GM03348 (cell line): ENCODE results near the gene SLC1A2.

Experiments
- DNase-seq: peaks from one replicate; pipeline ENCODE4 v3.0.0; 2012; ENCODE audit warnings: low spot score

Gene SLC1A2

DNA sequence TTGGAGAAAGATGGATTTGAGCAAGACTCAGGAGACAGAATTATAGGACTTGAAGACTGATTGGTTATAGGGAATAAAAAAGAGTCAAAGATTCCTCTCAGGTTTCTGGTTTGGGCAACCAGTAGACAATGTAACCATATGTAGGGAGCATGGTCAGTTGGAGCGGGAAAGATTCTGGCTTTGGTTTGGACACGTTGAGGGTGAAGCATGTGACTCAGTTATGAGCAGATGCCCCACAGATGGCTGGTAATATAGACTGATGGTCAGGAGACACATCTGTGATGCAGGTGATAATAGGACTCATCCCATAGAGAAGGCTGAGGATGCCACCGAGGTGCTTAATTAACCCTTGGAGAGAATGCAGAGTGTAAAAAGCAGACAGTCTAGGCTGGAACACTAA, 148.3 kb downstream of the SLC1A2 start:
- no peak for DNase-seq

DNA sequence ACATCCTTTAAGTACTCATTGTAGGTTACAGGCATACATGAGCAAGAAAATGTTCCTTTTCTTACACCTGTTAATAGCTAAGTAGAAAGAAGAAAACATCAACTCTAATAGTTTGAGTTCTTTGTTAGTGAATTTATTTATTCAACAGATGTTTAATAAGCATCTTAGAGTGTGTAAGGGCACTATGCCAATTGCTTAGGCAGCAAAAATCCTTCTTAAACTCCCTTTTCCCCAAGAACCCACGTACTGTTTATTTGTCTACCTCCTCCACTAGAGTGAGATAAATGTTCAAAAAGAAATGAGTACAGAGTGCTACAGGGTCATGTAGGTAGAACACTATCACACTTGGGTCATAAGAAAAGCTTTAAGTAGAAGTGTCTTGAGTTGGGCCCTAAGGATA, 149.0 kb downstream of the SLC1A2 start:
- no peak for DNase-seq

DNA sequence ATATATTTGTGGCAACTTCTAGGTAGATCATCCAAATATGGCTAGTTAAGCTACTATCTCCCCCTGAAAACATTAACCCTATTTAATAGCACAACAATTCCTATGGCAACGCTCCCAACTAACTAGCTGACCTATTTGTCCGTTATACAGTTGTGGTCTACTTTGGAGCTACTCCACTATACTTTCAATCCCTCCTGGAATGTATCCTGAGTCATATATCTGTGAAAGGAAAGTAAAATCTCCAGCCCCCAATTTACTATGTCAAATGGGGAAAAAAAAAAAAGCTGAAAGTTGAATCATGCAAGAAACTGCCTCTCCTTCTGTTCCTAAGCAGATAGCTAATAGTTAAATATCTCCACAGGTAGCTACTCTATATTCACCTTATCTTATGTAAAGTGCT, 151.9 kb downstream of the SLC1A2 start:
- DNase-seq, result peak; percentile 46

DNA sequence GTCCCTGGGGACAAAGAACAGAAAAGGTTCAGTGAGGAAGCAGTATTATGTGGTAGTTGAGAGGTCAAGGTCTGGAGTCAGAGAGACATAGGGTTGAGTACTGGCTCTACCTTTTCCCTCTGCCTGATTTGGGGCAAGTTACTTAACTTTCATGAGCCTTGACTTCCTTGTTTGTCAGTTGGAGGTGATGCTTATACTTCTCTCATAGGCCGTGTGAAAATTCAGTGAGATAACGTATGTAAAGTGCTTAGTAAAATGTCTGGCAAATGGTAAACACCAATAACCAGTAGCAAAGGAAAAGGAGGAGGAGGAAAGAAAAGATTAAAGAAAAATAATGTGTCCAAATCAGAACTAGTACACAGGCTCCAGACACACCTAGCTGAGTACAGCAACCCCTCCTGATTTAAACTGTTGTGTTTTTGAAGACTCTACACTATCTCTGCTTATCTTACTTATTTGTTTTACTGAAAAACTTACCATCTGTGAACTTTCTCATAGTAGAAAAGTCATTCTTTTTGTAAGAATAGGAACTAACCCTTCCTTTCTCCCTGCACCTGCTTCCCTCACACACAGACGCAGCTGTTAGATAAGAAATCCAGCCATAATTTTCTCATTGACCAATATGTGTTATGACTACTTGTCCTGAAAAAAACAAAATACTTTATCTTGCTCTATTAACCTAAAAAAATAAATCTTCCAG, 153.5 kb downstream of the SLC1A2 start:
- no peak for DNase-seq

DNA sequence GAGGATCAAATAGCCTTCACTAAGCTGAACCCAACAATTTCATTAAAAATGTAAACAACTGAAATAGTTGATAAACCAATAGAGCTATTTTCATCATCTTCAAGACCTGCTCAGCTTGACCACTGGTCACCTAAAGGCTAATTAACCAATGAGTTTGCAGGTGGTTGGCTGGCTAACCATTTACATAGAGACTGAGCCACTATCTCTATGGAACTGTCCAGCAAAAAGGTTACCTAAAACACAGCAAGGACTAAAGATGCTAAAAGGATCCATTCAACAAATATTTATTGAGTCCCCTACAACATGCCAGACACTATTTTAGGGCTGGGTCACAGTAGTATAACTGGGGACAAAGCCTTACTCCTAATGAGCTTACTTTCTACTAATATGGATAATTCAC, 156.6 kb downstream of the SLC1A2 start:
- DNase-seq, result no peak

DNA sequence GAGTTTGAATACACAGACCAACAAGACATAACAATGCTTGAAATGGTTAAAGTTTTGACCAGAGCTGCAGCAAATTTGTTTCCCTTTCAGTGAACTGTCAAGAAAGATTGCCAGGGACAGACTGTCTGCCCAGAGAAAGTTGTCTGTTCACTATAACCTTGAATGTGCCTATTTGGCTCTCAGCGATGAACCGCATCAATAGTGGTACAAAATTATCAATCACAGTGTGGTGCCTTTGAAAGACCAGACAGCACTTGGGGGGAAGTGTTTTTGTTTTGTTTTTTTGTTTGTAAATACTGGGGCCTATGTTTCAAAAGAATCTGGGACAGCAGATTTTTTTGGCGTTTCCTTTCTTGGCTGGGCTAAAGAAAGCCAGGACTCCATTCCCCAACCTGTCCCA, 157.3 kb downstream of the SLC1A2 start:
- DNase-seq, result no peak

DNA sequence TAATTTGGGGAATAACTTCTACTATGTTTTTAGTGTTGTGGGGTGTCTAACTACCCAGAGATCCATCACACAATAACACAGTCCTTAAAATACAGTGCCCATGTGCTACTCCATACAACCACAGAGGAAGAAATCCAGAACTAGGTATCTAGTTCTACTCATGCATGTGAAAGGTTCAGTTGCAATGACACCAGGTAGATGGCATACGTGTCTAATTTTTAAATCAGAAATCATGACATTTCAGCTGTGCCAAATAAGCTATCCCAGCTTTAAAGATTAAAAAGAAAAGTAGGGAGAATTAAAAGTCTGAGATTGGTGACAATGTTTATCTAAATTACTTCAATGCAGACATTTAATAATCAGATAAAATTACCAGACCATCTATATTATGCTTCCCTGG, 158.2 kb downstream of the SLC1A2 start:
- no peak for DNase-seq

DNA sequence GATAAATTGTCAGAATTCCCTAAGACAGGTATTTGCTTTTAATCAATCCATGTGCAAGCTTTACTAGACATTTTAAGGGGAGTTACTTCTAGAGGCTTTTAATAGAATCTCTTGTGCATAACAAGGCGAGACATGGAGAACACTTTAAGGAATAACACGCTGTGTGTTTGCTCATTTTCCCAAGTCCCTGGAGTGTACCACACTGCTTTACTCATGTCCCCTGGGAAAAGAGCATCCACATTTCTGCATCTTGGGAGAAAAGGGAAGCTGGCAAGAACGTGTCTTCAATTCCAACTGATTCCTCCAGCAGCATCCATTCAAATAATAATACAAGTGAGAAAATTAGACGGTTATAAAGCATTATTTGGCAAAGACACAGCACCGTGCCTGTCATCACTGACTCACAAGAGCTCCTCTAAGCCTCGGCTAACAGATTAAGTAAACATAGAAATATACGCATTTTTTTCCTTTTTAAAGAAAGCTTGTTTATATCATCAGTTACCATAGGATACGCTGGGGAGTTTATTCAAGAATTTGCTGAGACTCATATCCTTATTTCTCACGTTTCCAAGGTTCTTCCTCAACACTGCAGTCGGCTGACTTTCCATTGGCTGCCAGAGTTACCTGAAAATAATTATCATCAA, 158.9 kb downstream of the SLC1A2 start:
- peak; percentile 62 for DNase-seq

DNA sequence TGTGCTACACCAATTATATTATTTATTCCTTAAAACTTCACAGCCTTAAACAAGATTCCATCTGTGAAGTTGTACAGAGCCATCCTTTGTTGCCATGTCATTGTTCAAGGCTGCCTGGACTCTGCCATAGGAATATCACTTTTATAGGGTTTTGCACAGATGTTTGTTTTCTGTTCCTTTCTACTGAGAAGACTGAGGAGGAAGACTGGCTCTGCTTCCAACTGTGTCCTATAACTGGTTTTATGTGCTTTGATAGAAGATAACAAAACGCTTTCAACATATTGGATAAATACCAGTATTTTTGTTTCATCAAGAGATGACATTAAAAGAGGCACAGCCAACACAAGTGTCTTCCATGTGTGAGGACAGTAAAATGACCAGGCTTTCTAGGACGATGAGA, 159.8 kb downstream of the SLC1A2 start:
- DNase-seq, result no peak

DNA sequence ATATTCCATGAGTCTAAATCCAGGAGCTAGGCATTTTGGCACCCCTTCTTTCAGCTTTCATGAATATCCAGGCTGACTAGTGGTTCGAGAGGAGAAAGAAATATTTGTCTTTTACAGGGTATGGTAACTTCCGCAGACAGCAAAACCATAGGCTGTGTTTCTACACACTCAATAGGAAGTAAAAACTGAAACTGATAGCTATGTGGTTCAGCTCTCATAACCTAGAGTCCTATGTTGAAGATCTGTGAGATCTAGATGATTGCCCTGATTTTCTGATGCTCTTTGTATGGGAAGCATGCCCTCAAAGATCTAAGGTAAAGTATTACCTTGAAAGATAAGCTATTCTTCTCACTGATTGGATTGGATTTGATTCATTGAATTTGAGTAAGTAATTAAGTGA, 162.1 kb downstream of the SLC1A2 start:
- no peak for DNase-seq

DNA sequence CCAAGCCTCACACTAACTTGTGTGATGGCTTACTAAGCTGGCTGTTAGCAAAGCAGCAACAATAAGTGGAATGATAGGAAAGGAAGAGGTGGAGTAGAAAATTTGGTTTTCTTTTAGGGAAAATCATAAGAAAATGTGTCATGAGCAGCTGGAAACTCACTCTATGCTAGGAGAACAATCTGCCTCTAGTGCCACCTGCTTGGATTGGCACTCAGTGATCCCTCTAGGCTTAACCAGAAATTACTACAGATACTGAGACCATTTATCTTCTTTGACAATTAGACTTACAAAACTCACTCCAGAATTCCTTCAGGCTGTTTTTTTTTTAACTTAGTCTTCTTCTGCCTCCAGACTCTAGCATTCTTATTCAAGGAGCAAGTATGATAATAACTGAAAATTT, 163.1 kb downstream of the SLC1A2 start:
- no peak for DNase-seq

DNA sequence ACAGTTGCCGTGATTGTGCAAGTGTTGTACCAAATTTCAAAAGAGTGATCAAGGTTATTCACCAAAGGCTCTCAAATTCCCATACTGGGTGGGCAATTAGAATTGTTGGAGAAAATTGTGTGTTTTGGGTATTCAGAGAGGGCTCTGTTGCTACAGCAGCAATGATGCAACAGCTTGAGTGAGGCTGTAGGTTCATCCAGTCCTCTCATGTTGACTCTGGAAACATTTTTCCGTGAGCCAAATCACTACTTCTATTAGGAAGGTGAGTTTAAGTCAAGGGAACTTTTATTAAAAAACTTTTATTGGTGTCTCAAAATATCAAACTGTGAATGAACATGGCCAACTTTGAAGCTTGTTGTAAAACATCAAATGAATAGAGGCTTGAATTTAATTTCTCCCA, 163.8 kb downstream of the SLC1A2 start:
- no peak for DNase-seq

DNA sequence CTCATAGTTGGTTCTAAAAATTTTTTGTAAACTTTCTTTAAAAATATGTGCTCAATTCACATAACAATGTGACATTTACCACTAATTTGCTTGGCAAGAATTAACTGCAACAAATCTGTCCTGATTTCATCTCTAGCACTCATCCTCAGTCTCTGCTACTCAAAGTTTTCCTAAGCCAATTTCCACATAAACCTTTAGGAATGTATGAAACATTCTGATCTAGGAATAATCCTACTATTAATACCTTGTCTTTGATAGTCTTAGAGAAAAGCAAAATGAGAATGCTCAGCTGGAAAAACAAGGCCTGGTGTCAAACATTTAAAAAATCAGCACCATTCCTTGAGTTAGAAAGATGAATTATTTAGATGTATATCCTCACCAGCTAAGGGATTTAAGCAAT, 166.1 kb downstream of the SLC1A2 start:
- DNase-seq, result peak; percentile 58

DNA sequence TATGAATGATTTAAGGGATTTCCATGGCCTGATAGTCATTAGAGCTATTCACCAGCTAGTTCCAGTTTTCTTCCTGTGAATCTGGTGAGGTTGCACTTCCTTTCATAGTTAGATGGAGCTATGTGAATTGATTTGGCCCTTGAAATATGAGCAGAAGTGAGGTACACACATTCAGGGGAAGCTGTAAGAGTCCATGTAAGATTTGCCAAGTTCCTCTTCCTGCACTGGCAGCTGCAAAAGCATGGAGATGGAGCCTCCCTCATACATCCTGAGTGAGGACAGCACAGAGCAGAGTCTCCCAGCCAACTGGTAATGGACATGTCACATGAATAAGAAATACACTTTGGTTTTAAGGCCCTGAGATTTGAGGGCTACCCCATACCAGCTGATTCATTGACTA, 168.7 kb downstream of the SLC1A2 start:
- no peak for DNase-seq

DNA sequence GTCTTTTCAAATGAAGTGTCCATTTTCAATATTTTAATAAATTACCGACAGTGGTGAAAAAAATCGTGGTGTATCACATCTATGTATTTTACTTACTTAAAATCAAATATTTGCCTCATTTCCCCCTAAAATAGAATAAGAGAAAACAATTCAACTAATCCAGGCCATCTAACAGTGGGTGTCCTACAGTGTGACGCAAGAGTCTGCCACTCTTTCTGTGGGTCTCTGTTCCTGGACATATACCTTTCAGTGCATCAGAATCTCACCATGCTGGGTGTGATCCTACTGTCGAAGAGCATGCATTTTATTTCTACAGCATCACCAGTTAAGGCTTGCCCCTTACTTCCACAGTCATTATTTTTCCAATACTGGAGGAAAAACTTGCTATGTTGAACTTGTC, 169.2 kb downstream of the SLC1A2 start:
- no peak for DNase-seq

DNA sequence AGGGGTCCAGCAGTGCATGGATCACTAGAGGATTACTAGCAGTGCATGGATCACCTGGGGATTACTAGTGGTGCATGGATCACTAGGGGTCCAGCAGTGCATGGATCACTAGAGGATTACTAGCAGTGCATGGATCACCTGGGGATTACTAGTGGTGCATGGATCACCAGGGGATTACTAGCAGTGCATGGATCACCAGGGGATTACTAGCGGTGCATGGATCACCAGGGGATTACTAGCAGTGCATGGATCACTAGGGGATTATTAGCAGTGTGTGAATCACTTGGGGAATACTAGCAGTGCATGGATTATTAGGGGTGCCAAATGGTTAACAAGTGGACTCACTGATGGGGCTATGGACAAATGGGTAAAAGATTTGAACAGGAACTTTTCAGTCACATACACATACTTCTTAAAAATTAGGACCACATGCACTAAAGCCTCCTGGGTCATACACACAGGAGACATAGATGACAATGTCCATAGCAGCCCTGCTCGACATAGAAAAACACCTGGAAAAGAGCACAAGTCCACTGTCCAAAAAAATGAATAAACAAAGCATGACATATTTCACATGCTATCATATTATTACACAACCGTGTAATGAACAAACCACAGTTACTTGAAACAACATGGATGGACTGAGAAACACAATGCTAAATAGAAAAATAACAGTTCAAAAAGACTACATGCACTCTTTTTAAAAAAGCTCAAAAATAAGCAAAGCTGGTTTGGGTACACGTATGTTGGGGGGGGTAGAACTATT, 170.6 kb downstream of the SLC1A2 start:
- no peak for DNase-seq

DNA sequence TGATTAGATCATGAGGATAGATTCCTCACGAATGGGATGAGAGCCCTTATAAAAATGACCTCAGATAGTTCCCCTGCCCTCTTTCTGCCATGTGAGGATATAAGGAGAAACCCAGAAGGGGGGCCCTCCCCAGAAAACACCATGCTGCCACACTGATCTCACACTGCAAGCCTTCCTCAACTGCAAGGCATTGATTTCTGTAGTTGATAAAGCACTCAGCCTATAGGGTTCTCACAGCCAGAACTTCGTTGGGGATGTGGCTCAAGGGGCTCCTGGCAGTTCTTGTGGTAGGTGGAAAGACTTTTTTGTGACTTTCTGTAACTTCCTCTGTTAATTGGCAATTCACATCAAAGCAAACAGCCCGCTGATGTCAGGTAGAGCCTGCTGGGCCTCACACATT, 171.5 kb downstream of the SLC1A2 start:
- DNase-seq, result no peak

DNA sequence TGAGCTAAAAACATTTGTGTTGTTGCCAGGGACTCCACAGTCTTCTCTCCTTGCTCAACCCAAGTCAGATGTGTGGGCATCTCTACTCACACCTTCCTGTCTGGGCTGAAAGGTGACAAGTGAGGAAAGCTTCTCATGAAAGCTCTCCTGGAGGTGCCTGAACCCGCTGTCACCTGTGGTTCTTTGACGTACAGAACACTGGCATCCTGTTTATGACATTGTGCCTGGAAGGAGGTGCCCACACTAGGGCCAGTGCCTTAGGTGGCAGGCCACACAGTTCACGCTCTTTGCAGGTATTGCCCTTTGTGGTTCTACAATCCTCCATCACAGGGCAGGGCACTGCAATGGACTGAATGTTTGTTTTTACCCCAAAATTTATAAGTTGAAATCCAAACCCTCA, 171.9 kb downstream of the SLC1A2 start:
- no peak for DNase-seq

DNA sequence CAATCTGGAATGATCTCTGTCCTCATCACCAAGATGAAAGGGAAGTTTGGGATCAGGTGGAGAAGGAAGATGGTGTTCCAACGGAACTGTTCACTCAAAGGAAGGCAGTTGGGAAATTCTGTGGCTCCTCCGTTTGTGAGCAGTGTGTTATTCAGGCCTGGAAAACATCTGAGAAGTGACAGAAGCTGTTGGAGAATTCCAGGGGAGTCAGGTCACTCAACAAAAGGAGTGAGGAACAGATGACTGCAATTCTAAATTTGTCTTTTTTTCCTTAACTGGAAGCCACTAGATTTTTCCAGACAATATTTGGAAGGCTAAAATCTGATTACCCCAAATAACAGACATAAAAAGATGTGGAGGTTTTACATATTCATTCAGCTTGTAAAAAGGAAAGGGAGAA, 172.6 kb downstream of the SLC1A2 start:
- peak; percentile 55 for DNase-seq

DNA sequence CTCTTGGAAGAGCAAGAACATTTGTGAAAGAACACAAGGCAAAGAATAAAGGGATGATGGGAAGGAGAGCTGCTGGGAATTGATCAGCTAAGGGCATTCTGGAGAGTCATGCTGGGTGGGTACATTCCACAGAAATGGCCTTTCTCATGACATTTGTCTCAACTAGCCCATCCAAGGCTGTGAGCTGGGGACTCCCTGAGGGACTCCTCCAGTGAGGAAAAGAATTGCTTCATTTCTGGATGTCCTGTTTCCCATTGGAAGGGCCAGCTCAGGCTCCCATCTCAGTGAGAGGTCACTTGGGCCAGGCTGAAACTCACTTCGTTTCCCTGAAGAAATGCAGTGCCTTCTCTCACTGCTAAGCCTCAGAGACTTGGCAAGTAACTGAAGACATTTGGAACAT, 173.6 kb downstream of the SLC1A2 start:
- DNase-seq, result no peak

DNA sequence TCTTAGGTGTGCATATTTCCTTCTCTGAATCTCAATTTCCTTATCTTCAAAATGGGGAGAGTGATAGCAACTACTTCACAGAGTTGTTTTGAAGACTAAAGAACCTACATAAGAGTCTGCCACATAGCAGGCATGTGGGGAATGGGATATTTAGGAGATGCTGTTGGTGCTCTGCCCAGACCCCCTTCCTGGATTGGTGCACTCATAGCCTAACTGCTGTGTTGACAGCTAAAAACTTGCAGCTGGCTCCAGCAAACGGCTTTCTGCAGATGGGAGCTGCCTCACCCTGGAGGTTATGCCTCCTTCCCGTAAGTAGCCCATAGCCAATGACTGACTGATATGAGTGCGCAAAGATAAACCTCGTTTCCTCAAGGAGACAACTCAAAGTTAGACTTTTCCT, 174.3 kb downstream of the SLC1A2 start:
- no peak for DNase-seq

DNA sequence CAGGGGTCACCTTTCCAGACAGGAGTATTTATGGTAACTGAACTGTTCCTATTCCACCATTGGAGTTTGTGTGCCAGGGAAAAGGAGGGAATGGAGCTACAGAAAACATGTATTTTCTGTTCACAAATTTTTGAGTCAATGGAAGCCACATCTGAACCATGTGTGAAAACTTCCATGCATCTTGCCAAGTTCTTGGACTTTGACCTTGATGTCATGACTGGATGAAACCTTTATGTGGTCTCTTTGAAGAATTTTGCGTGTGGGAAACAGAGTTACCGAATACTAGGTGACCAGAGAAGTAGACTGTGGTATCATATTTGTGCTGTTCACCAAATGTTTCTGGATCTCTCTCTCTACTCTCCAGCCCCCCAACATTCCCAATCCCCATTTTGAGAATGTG, 175.6 kb downstream of the SLC1A2 start:
- no peak for DNase-seq

DNA sequence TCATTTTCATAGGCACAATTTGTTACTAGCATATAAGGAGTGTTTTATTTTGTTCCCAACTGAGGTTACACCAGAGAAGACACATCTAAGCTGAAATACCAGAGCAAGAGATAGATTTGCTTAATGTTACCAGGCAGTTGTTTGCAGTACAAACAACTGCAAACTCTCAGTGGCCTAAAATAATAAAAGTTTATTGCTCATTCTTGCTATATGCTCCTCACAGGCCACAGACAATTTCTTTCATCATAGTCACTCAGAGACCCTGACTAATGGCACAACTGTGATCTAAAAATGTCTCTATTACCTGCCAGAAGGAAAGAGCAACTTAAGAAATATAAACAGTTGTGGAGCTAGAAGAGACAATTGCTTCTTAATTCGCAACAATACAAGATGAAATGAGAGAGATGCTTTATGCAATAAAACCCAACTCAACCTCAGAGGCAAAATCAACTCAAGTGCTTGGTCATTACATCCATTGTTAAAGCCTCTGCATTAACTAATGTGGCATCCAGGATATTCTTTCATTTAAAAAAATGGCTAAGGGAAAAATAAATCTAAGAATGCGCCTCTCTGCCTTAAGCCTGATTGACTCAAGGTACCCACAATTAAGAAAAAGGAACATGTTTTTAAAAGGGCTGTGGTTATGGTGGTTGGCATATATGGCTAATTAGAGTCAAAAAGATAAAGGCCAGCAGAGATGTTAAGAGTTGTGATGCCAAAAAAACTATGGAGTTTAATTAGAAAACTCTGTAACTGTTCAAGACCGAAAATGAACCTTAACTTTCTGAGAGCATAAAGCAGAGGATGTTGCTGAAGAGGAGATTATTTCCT, 176.7 kb downstream of the SLC1A2 start:
- DNase-seq, result no peak
